DMS53 treated with DMSO at 0.1 percent for 48 hours (cell line): Measurements from ENCODE around the gene NSUN4.
A peak's percentile ranks its signal among the peaks of the same experiment; 100 is the strongest.
"Not testable (repeated sequence)": the region's sequence is repeated elsewhere in the genome, so short reads cannot be mapped to it uniquely, and the experiment has no call there.

ENCODE experiments used
- DNase-seq: peaks from one replicate; lab custom pipeline; 2025; ENCODE audit not compliant: unreplicated experiment; lab: John Stamatoyannopoulos, UW

NSUN4 gene

GRCh38 chr1:46325285-46326076, 15.1 kb upstream of the NSUN4 start:
- DNase-seq = not testable (repeated sequence)

- not testable (repeated sequence) for DNase-seq
Observed at GRCh38 chr1:46328182-46328581, 12.4 kb upstream of the NSUN4 start.

GRCh38 chr1:46329807-46330206, 10.8 kb upstream of the NSUN4 start:
- DNase-seq = not testable (repeated sequence)

- not testable (repeated sequence) for DNase-seq
Observed at GRCh38 chr1:46330381-46330780, 10.2 kb upstream of the NSUN4 start.

GRCh38 chr1:46331786-46332540, 8.6 kb upstream of the NSUN4 start:
- not testable (repeated sequence) for DNase-seq

GRCh38 chr1:46333300-46334029, 7.1 kb upstream of the NSUN4 start:
- DNase-seq = peak; percentile 81

- DNase-seq = no peak
Observed at GRCh38 chr1:46334030-46334384, 6.6 kb upstream of the NSUN4 start.

GRCh38 chr1:46335081-46335480, 5.5 kb upstream of the NSUN4 start:
- DNase-seq = no peak

- DNase-seq = not testable (repeated sequence)
Observed at GRCh38 chr1:46337409-46337808, 3.2 kb upstream of the NSUN4 start.

GRCh38 chr1:46341222-46342083, 846 bp downstream of the NSUN4 start:
- DNase-seq = no peak

GRCh38 chr1:46342084-46342656, 1.6 kb downstream of the NSUN4 start:
- DNase-seq = no peak

GRCh38 chr1:46342677-46343350, 2.2 kb downstream of the NSUN4 start:
- no peak for DNase-seq

- no peak for DNase-seq
Observed at GRCh38 chr1:46343351-46343695, 2.7 kb downstream of the NSUN4 start.

GRCh38 chr1:46343705-46344104, 3.1 kb downstream of the NSUN4 start:
- DNase-seq = no peak

GRCh38 chr1:46344481-46344880, 3.9 kb downstream of the NSUN4 start:
- no peak for DNase-seq

- DNase-seq = no peak
Observed at GRCh38 chr1:46345281-46345680, 4.7 kb downstream of the NSUN4 start.

- DNase-seq = no peak
Observed at GRCh38 chr1:46352363-46352762, 11.8 kb downstream of the NSUN4 start.

GRCh38 chr1:46355920-46356319, 15.3 kb downstream of the NSUN4 start:
- DNase-seq = not testable (repeated sequence)

GRCh38 chr1:46362158-46362557, 21.6 kb downstream of the NSUN4 start:
- no peak for DNase-seq

GRCh38 chr1:46363121-46363520, 22.5 kb downstream of the NSUN4 start:
- DNase-seq = no peak
